ENCODE results near the gene TUBB2A. TPM values are rescaled to one million over a fixed set of nuclear protein-coding genes. Genes with fewer than 3 reads are reported as not detected.

TUBB2A gene
- total and polyA plus RNA-seq, 2 of the 13 experiments (the other 11 are each of a cell fraction or from before 2014, with no cell fraction given), result 35.3 to 106 TPM

- TF ChIP-seq ZNF747 (CRISPR knock-in tag; IDR thresholded peaks at IDR 0.05; ENCODE audit: borderline replicate concordance) (no peak), EEA1 (CRISPR knock-in tag; IDR thresholded peaks at IDR 0.05; ENCODE audit: borderline replicate concordance) (0 out of 2 replicates have a peak, but pooled peaks have one; percentile 35), ZBTB7B (CRISPR knock-in tag; IDR thresholded peaks at IDR 0.05) (no peak), RFX5 (IDR thresholded peaks at IDR 0.05; ENCODE audit: low read depth, low read length) (no peak), TCF7 (IDR thresholded peaks at IDR 0.05; ENCODE audit: low read depth) (peak; percentile 59; the same call in 1 of the 2 replicates), MIXL1 (CRISPR knock-in tag; IDR thresholded peaks at IDR 0.05) (peak; percentile 64; the same call in 1 of the 2 replicates), CHD2 (IDR thresholded peaks at IDR 0.05; ENCODE audit: low read depth, low read length) (no peak), MIER3 (CRISPR knock-in tag; IDR thresholded peaks at IDR 0.05; ENCODE audit: borderline replicate concordance) (peak; percentile 16; the same call in 1 of the 2 replicates), SNAI1 (CRISPR knock-in tag; IDR thresholded peaks at IDR 0.05; ENCODE audit: borderline replicate concordance) (no peak), FOXP1 (IDR thresholded peaks at IDR 0.05) (no peak), FOXP1 (CRISPR knock-in tag; IDR thresholded peaks at IDR 0.05) (peak; percentile 79), ETV6 (CRISPR knock-in tag; conservative IDR thresholded peaks at IDR 0.05) (no peak), TP53 (CRISPR knock-in tag; conservative IDR thresholded peaks at IDR 0.05) (no peak), RARA (CRISPR knock-in tag; IDR thresholded peaks at IDR 0.05) (peak; percentile 70), KAT2B (IDR thresholded peaks at IDR 0.05; ENCODE audit: borderline replicate concordance, low read depth, low read length) (no peak), MAF1 (CRISPR knock-in tag; IDR thresholded peaks at IDR 0.05; ENCODE audit: borderline replicate concordance) (no peak), ZNF790 (CRISPR knock-in tag; IDR thresholded peaks at IDR 0.05; ENCODE audit: borderline replicate concordance) (no peak), ZNF17 (CRISPR knock-in tag; IDR thresholded peaks at IDR 0.05) (no peak), NR2F1 (CRISPR knock-in tag; IDR thresholded peaks at IDR 0.05) (peak in 1 of 2 experiments; percentile 61; a peak in 2 of 4 replicates), ZFP62 (CRISPR knock-in tag; IDR thresholded peaks at IDR 0.05) (no peak), ZSCAN25 (CRISPR knock-in tag; IDR thresholded peaks at IDR 0.05) (peak; percentile 18; the same call in 1 of the 2 replicates), U2AF2 (IDR thresholded peaks at IDR 0.05; ENCODE audit: low read depth, low read length) (no peak), RXRB (CRISPR knock-in tag; IDR thresholded peaks at IDR 0.05; ENCODE audit: borderline replicate concordance) (peak; percentile 75; the same call in 1 of the 2 replicates)
- TF ChIP-seq, protein P1, sequence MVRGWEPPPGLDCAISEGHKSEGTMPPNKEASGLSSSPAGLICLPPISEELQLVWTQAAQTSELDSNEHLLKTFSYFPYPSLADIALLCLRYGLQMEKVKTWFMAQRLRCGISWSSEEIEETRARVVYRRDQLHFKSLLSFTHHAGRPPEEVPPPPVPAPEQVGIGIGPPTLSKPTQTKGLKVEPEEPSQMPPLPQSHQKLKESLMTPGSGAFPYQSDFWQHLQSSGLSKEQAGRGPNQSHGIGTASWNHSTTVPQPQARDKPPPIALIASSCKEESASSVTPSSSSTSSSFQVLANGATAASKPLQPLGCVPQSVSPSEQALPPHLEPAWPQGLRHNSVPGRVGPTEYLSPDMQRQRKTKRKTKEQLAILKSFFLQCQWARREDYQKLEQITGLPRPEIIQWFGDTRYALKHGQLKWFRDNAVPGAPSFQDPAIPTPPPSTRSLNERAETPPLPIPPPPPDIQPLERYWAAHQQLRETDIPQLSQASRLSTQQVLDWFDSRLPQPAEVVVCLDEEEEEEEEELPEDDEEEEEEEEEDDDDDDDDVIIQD (CRISPR knock-in tag; IDR thresholded peaks at IDR 0.05; ENCODE audit: low read depth), result peak; percentile 44; the same call in 1 of the 2 replicates
- TF ChIP-seq, protein P2, sequence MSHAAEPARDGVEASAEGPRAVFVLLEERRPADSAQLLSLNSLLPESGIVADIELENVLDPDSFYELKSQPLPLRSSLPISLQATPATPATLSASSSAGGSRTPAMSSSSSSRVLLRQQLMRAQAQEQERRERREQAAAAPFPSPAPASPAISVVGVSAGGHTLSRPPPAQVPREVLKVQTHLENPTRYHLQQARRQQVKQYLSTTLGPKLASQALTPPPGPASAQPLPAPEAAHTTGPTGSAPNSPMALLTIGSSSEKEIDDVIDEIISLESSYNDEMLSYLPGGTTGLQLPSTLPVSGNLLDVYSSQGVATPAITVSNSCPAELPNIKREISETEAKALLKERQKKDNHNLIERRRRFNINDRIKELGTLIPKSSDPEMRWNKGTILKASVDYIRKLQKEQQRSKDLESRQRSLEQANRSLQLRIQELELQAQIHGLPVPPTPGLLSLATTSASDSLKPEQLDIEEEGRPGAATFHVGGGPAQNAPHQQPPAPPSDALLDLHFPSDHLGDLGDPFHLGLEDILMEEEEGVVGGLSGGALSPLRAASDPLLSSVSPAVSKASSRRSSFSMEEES (CRISPR knock-in tag; IDR thresholded peaks at IDR 0.05), result peak; percentile 46; the same call in 1 of the 2 replicates
Measured at GRCh38 chr6:3135668-3136291, 21.6 kb downstream of the TUBB2A start (continued).

All from HepG2 (cell line).